WTC11 (cell line): Measurements from ENCODE around the gene PDK3.

Experiments
- CREB1 ChIP-seq: sonication (generic); formaldehyde crosslinking; IDR thresholded peaks from 2 replicates; pipeline ENCODE4 v1.8.0; 2023; ENCODE audit warnings: mild to moderate bottlenecking, missing genetic modification reagents
- GRHL2 ChIP-seq: fragments of 250-450 bp; sonication (Bioruptor Pico); IDR thresholded peaks from 2 replicates; pipeline ENCODE4 v1.8.0; 2022; ENCODE audit warnings: mild to moderate bottlenecking, moderate library complexity; ENCODE audit not compliant: insufficient replicate concordance, severe bottlenecking
- NR3C1 ChIP-seq: sonication (generic); formaldehyde crosslinking; conservative IDR thresholded peaks from 2 replicates; pipeline ENCODE4 v1.8.1; 2023; ENCODE audit warnings: low read depth, mild to moderate bottlenecking, missing genetic modification reagents
- TEAD1 ChIP-seq: sonication (generic); formaldehyde crosslinking; IDR thresholded peaks from 2 replicates; pipeline ENCODE4 v1.8.0; 2022; ENCODE audit warnings: mild to moderate bottlenecking, missing genetic modification reagents
- TEAD4 ChIP-seq: sonication (generic); formaldehyde crosslinking; IDR thresholded peaks from 2 replicates; pipeline ENCODE4 v1.8.0; 2022; ENCODE audit warnings: mild to moderate bottlenecking, missing genetic modification reagents
- TF ChIP-seq, protein P1 (sequence below): sonication (generic); formaldehyde crosslinking; IDR thresholded peaks from 2 replicates; pipeline ENCODE4 v1.8.1; 2022; ENCODE audit warnings: low read depth, missing genetic modification reagents, borderline replicate concordance
- TF ChIP-seq, protein P2 (sequence below): sonication (generic); formaldehyde crosslinking; conservative IDR thresholded peaks from 2 replicates; pipeline ENCODE4 v1.8.1; 2022; ENCODE audit warnings: mild to moderate bottlenecking, missing genetic modification reagents
- TF ChIP-seq, protein P3 (sequence below): sonication (generic); formaldehyde crosslinking; IDR thresholded peaks from 2 replicates; pipeline ENCODE4 v1.8.1; 2022; ENCODE audit warnings: low read depth, mild to moderate bottlenecking, moderate library complexity, missing genetic modification reagents, borderline replicate concordance
- TF ChIP-seq, protein P4 (sequence below): fragments of 200-600 bp; IDR thresholded peaks from 2 replicates; pipeline ENCODE4 v1.8.0; 2022; ENCODE audit warnings: antibody characterized with exemption
- TF ChIP-seq, protein P5 (sequence below): sonication (generic); formaldehyde crosslinking; IDR thresholded peaks from 2 replicates; pipeline ENCODE4 v1.8.0; 2022; ENCODE audit warnings: mild to moderate bottlenecking, missing genetic modification reagents
- TF ChIP-seq, protein P6 (sequence below): sonication (generic); formaldehyde crosslinking; IDR thresholded peaks from 2 replicates; pipeline ENCODE4 v1.8.1; 2022; ENCODE audit warnings: mild to moderate bottlenecking, missing genetic modification reagents, moderate library complexity, borderline replicate concordance
- TF ChIP-seq, protein P7 (sequence below): sonication (generic); formaldehyde crosslinking; IDR thresholded peaks from 2 replicates; pipeline ENCODE4 v1.8.0; 2022; ENCODE audit warnings: mild to moderate bottlenecking, missing genetic modification reagents
- TF ChIP-seq, protein P8 (sequence below): sonication (generic); formaldehyde crosslinking; IDR thresholded peaks from 2 replicates; pipeline ENCODE4 v1.8.0; 2022; ENCODE audit warnings: mild to moderate bottlenecking, missing genetic modification reagents

DNA sequence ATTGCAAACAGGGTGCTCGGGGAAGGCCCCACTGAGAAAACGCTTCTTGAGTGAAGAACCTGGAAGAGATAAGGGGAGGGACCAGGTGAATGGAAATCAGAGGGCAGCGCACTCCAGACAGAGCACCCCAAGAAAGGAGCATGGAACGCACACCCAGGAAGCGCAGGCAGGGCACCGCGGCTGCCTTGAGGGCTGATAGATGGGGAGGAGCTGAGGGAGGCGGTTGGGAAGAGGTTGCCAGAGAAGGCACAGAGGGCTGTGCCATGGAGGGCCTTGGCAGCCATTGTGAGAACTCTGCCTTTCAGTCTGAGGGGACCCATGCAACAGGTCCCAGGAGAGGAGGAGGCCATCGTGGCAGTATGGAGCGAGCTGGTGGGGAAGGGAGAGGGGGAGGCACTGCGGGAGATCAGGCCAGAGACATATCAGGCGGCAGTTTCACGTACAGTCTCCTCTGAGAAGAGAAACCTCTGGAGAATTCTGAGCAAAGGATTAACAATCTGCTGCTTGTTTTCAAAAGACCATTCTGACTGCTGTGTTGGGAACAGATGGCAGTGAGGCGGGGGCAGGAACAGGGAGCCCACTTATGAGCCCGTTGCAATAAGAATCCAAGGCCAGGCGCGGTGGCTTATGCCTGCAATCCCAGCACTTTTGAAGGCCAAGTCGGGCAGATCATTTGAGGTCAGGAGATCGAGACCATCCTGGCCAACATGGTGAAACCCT lies 98.4 kb downstream of the PDK3 start:
- TF ChIP-seq, protein P1, sequence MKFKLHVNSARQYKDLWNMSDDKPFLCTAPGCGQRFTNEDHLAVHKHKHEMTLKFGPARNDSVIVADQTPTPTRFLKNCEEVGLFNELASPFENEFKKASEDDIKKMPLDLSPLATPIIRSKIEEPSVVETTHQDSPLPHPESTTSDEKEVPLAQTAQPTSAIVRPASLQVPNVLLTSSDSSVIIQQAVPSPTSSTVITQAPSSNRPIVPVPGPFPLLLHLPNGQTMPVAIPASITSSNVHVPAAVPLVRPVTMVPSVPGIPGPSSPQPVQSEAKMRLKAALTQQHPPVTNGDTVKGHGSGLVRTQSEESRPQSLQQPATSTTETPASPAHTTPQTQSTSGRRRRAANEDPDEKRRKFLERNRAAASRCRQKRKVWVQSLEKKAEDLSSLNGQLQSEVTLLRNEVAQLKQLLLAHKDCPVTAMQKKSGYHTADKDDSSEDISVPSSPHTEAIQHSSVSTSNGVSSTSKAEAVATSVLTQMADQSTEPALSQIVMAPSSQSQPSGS: no peak
- TF ChIP-seq, protein P2, sequence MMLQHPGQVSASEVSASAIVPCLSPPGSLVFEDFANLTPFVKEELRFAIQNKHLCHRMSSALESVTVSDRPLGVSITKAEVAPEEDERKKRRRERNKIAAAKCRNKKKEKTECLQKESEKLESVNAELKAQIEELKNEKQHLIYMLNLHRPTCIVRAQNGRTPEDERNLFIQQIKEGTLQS (CRISPR knock-in tag): no peak
- TF ChIP-seq, protein P3, sequence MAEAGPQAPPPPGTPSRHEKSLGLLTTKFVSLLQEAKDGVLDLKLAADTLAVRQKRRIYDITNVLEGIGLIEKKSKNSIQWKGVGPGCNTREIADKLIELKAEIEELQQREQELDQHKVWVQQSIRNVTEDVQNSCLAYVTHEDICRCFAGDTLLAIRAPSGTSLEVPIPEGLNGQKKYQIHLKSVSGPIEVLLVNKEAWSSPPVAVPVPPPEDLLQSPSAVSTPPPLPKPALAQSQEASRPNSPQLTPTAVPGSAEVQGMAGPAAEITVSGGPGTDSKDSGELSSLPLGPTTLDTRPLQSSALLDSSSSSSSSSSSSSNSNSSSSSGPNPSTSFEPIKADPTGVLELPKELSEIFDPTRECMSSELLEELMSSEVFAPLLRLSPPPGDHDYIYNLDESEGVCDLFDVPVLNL (CRISPR knock-in tag): no peak
- TF ChIP-seq, protein P4, sequence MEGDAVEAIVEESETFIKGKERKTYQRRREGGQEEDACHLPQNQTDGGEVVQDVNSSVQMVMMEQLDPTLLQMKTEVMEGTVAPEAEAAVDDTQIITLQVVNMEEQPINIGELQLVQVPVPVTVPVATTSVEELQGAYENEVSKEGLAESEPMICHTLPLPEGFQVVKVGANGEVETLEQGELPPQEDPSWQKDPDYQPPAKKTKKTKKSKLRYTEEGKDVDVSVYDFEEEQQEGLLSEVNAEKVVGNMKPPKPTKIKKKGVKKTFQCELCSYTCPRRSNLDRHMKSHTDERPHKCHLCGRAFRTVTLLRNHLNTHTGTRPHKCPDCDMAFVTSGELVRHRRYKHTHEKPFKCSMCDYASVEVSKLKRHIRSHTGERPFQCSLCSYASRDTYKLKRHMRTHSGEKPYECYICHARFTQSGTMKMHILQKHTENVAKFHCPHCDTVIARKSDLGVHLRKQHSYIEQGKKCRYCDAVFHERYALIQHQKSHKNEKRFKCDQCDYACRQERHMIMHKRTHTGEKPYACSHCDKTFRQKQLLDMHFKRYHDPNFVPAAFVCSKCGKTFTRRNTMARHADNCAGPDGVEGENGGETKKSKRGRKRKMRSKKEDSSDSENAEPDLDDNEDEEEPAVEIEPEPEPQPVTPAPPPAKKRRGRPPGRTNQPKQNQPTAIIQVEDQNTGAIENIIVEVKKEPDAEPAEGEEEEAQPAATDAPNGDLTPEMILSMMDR: no peak
- no peak for TF ChIP-seq TEAD1 (CRISPR knock-in tag)
- TF ChIP-seq GRHL2 (CRISPR knock-in tag): no peak
- TF ChIP-seq CREB1 (CRISPR knock-in tag): no peak
- TF ChIP-seq, protein P5, sequence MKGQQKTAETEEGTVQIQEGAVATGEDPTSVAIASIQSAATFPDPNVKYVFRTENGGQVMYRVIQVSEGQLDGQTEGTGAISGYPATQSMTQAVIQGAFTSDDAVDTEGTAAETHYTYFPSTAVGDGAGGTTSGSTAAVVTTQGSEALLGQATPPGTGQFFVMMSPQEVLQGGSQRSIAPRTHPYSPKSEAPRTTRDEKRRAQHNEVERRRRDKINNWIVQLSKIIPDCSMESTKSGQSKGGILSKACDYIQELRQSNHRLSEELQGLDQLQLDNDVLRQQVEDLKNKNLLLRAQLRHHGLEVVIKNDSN (CRISPR knock-in tag): no peak
- TF ChIP-seq, protein P6, sequence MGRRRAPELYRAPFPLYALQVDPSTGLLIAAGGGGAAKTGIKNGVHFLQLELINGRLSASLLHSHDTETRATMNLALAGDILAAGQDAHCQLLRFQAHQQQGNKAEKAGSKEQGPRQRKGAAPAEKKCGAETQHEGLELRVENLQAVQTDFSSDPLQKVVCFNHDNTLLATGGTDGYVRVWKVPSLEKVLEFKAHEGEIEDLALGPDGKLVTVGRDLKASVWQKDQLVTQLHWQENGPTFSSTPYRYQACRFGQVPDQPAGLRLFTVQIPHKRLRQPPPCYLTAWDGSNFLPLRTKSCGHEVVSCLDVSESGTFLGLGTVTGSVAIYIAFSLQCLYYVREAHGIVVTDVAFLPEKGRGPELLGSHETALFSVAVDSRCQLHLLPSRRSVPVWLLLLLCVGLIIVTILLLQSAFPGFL (CRISPR knock-in tag): no peak
- TF ChIP-seq NR3C1 (CRISPR knock-in tag): no peak
- TF ChIP-seq TEAD4: no peak
- TF ChIP-seq, protein P7, sequence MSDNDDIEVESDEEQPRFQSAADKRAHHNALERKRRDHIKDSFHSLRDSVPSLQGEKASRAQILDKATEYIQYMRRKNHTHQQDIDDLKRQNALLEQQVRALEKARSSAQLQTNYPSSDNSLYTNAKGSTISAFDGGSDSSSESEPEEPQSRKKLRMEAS (CRISPR knock-in tag): no peak
- TF ChIP-seq, protein P8, sequence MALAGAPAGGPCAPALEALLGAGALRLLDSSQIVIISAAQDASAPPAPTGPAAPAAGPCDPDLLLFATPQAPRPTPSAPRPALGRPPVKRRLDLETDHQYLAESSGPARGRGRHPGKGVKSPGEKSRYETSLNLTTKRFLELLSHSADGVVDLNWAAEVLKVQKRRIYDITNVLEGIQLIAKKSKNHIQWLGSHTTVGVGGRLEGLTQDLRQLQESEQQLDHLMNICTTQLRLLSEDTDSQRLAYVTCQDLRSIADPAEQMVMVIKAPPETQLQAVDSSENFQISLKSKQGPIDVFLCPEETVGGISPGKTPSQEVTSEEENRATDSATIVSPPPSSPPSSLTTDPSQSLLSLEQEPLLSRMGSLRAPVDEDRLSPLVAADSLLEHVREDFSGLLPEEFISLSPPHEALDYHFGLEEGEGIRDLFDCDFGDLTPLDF: no peak
